Measurements from ENCODE around the gene IL1A. TPM values are rescaled to one million over a fixed set of nuclear protein-coding genes. Genes with fewer than 3 reads are reported as not detected.
A peak's percentile ranks its signal among the peaks of the same experiment; 100 is the strongest.

IL1A gene
- total RNA-seq, 1 donor from 2014 or later: 0.15 TPM

DNA sequence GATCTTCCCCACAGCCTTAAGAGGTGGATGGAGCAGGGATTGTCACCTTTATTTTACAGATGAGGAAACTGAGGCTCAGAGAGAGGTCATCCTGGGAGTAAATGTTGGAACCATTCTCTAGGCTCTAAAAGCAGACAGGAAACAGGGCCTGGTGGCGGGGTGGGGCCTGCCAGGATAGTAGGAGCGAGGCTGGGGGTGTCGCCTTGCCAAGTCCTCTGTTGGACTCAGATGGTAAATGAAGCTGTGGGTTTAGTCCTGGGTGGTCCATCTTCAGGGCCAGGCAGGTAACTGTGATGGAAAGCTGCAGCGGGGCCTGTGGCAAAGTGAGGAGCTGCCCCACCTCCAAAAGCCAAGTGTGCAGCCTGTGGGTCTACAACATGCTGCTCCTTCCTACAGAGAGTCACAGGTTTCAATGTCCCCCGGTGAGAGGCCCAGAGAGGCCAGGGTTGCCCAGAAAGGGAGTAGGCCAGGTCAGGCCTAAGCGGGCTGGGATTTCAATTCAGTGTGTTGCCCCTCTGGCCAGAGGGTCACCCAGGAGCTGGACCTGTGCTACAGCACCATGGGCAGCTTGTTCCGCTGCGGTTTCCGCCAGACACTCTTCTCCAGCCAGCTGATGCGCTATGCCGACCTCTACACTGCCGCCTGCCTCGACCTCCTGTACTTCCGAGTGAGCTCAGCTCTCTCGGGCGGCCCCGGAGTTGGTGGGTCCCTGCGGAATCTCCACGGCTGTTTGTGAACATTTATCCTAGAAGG, 56.8 kb downstream of the IL1A start:
- DNase-seq (ENCODE audit: low read depth): no peak

DNA sequence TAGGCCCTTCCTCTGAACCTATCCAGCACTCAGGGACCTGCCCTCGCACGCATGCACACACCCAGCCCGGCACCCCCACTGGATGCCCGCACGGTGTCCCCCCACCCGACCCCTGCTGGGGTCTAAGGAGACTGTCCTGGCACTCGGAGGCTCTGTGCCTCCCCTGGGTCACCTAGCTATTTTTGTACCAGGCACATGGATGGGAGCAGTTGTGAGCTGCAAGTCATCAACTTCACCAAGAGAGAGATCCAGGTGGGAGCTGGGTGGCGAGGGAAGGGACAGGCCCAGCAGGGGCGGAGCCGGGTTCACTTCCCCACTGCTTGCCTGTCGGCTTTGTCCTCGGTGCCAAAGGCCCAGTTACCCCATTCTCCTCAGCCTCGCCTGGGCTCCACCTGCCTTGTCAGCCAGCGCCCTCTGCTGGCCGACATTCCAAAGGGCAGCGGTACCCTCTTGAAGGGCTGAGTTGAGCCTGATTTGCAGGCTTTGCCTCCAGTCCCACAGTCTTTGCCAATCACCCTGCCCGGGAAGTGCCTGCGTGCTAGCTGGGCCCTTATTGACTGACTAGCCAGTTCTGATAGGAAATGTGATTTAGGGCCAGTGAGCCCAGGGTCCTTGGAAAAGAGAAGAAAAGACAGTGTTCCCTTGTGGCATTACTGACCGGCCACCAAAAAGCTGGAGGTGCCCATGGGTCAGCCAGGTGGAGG, 57.7 kb downstream of the IL1A start:
- DNase-seq (ENCODE audit: low read depth): peak; percentile 76

DNA sequence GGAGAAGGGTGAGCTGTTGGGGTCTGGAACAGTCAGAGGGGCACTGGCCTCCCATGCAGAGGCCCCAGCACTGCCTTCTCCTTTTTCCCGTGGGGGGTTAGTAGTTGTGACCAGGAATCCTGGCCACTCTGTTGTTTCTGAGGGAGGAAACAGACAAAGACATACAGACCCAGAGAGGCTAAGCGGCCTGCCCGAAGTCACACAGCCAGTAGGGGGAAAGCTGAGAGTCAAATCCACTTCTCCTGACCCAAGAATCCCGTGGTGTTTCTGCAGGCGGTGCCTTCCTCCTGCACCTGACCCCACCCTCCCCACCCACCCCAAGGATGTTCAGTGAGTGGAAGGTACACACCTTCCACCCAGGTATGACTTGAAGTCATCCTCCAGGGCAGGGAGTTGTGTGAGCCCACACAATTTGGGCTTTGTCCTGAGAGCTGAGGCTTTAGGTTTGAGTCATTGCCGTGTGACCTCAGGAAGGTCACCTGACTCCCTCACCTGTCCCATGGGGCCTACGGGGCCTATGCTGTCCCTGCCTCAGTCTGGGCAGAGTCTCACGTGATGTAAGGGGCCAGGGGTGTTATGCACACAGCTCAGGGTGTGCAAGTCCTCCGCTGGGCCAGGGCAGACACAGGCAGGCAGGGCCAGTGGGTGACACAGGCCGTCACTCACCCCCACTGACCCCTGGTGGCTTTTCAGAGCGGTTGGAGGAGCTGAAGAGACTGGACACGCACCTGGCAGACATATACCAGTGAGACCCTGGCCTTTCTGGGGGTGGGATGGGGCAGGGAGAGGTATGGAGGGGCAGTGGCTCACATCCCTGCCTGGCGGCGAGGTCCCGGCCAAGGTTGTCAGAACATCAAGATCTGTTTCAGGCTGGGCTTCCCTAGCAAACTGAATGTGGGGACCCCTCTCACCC, 58.5 kb downstream of the IL1A start:
- DNase-seq (ENCODE audit: low read depth): no peak

DNA sequence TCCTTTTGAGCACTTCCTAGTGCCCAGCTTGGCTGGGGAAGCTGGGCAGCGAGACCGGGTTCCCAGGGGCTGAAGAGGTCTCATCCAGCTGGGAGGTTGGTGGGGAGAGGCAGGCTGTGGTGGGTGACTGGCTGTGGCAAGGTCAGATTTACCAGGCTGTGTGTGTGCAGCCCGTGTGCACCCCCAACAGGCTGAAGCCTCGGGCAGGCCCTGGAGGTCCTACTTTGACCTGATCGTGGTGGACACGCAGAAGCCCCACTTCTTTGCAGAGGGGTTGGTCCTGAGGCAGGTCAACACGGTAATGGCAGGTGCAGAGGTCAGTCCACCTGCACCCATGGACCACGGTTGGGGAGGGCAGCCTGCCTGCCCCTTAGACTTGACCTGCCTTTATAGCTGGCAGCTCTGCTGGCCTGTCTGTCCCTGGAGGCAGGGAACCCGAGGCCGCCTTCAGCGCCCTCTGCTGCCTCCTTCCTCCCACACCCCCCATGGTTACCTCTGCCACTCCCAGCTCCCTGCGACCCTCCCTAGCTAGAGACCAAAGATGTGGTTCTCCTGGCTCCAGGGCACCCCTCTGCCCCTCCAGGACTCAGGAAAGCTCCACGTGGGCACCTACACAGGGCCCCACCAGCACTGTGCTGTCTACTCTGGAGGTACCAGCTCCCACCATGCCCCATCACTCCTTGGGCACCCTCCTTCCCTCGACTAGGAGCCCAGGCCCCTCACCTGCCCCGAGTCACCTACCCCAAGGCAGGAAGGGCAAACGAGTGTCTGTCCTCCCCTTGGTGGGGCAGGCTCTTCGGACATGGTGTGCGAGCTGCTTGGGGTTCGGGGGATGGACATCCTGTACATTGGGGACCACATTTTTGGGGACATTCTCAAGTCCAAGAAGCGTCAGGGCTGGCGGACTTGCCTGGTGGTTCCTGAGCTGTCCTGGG, 59.4 kb downstream of the IL1A start:
- DNase-seq (ENCODE audit: low read depth): peak; percentile 13

DNA sequence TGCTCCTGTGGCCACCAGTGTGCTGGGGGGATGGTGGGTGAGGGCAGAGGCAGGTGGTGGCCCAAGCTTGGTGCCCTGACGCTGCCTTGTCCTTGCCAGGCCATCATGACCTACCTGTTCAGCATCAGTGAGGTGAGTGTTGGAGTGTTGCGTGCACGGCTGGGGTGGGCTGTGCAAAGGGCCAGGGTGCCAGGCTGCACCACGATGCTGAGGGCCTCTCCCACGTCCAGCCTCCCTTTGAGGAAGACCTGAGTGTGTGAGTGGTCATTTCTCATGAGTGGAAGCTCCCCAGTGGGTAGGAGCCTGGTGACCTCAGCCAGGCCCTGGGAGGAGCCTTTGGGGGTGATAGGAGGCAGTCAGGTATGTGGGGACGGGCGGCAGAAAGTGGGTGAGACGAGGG, 60.3 kb downstream of the IL1A start:
- DNase-seq (ENCODE audit: low read depth): no peak

Other genes starting within 250 kb of the IL1A start
- 19.3 and 33.0 TPM in 2 replicates for gene POLR1B, start 242.0 kb downstream of the IL1A start, total RNA-seq
- gene CHCHD5, start 199.9 kb downstream of the IL1A start, total RNA-seq: 3.1 and 6.4 TPM in 2 replicates
- gene SLC20A1, start 138.6 kb downstream of the IL1A start, total RNA-seq: 72.9 and 91.2 TPM in 2 replicates
- not detected in 2 replicates for gene NT5DC4, start 63.5 kb downstream of the IL1A start, total RNA-seq
- 0.40 and 4.2 TPM in 2 replicates for gene CKAP2L, start 19.9 kb downstream of the IL1A start, total RNA-seq
- 0.35 and 4.5 TPM in 2 replicates for gene IL1B, start 52.3 kb upstream of the IL1A start, total RNA-seq
- not detected in 2 replicates for gene IL37, start 126.7 kb upstream of the IL1A start, total RNA-seq
- gene IL36G, start 193.5 kb upstream of the IL1A start, total RNA-seq: not detected in 2 replicates
- not detected in 2 replicates for gene IL36A, start 221.0 kb upstream of the IL1A start, total RNA-seq